HepG2 (cell line): ENCODE measurements around the gene UNC5CL. TPM values are rescaled to one million over a fixed set of nuclear protein-coding genes. Genes with fewer than 3 reads are reported as not detected.

Experiments
- BORCS8-MEF2B ChIP-seq: sonication (generic); formaldehyde crosslinking; IDR thresholded peaks from 2 replicates; pipeline ENCODE4 v1.8.0; 2022; ENCODE audit warnings: mild to moderate bottlenecking, missing genetic modification reagents
- CSRNP1 ChIP-seq: sonication (generic); formaldehyde crosslinking; IDR thresholded peaks from 2 replicates; pipeline ENCODE4 v1.8.1; 2023; ENCODE audit warnings: mild to moderate bottlenecking, missing genetic modification reagents
- KLF11 ChIP-seq: IDR thresholded peaks from 2 replicates; pipeline ENCODE4 v1.6.1; 2016; ENCODE audit warnings: missing compliant biosample characterization
- MED13 ChIP-seq: sonication (generic); formaldehyde crosslinking; IDR thresholded peaks from 2 replicates; pipeline ENCODE4 v1.5.0; 2020; ENCODE audit warnings: missing genetic modification reagents
- NCOA5 ChIP-seq: sonication (generic); formaldehyde crosslinking; IDR thresholded peaks from 2 replicates; pipeline ENCODE4 v1.4.0; 2020; ENCODE audit warnings: missing genetic modification reagents
- PBX2 ChIP-seq: IDR thresholded peaks from 2 replicates; pipeline ENCODE4 v1.6.1; 2016; ENCODE audit warnings: control low read depth
- ZBTB40 ChIP-seq, 2 experiments: fragments of 450-650 bp in 1 of 2; sonication (generic) in 1 of 2; formaldehyde crosslinking in 1 of 2; IDR thresholded peaks; 2 replicates each; pipeline versions ENCODE4 v1.6.1 to v1.8.0; 2016 to 2022; ENCODE audit warnings: antibody characterized with exemption in 1 of 2, mild to moderate bottlenecking in 1 of 2, missing genetic modification reagents in 1 of 2
- ZFP41 ChIP-seq: sonication (generic); formaldehyde crosslinking; IDR thresholded peaks from 2 replicates; pipeline ENCODE4 v1.4.0; 2020; ENCODE audit warnings: mild to moderate bottlenecking, missing genetic modification reagents, borderline replicate concordance
- ZMYM2 ChIP-seq: sonication (generic); formaldehyde crosslinking; IDR thresholded peaks from 2 replicates; pipeline ENCODE4 v1.8.0; 2022; ENCODE audit warnings: mild to moderate bottlenecking, missing genetic modification reagents
- ZNF18 ChIP-seq: sonication (generic); formaldehyde crosslinking; IDR thresholded peaks from 2 replicates; pipeline ENCODE4 v1.8.0; 2022; ENCODE audit warnings: mild to moderate bottlenecking, missing genetic modification reagents; ENCODE audit not compliant: insufficient replicate concordance
- ZNF3 ChIP-seq: IDR thresholded peaks from 2 replicates; pipeline ENCODE4 v1.7.0; 2017; ENCODE audit warnings: inconsistent platforms
- ZNF724P ChIP-seq: sonication (generic); formaldehyde crosslinking; IDR thresholded peaks from 2 replicates; pipeline ENCODE4 v1.8.0; 2022; ENCODE audit warnings: missing genetic modification reagents, borderline replicate concordance
- ZSCAN9 ChIP-seq: IDR thresholded peaks from 2 replicates; pipeline ENCODE4 v1.6.1; 2016; ENCODE audit warnings: borderline replicate concordance
- polyA plus RNA-seq, 8 experiments: library from polyadenylated mRNA; depleted of rRNA in 3 of 8; stranded (reverse) in 7 of 8; unstranded in 1 of 8; fragments of >200 nt; fragmentation: Illumina TruSeq in 4 of 8; extraction: Trizol in 4 of 8; gene quantifications; 2 replicates each; pipeline versions ENCODE4 v1.2.1 to v1.2.3, GENCODE V29; 2011 to 2016; ENCODE audit warnings: low read depth in 4 of 8, missing spikeins in 1 of 8, mixed read lengths in 1 of 8; ENCODE audit not compliant: insufficient read depth in 1 of 8
- total RNA-seq, 5 experiments: library from RNA; depleted of rRNA; stranded (reverse); fragments of >200 nt; fragmentation: Illumina TruSeq; extraction: Trizol; gene quantifications; 2 replicates each; pipeline ENCODE4 v1.2.3, GENCODE V29; 2016; ENCODE audit warnings: low read depth in 1 of 5
- TF ChIP-seq, protein P1 (sequence below): sonication (generic); formaldehyde crosslinking; IDR thresholded peaks from 2 replicates; pipeline ENCODE4 v1.4.0; 2020; ENCODE audit warnings: missing genetic modification reagents
- TF ChIP-seq, protein P2 (sequence below): sonication (generic); formaldehyde crosslinking; IDR thresholded peaks from 2 replicates; pipeline ENCODE4 v1.4.0; 2020; ENCODE audit warnings: missing genetic modification reagents

The UNC5CL gene
- total and polyA plus RNA-seq, 2 of the 13 experiments (the other 11 are each of a cell fraction or from before 2014, with no cell fraction given) = 2.4 to 2.5 TPM

DNA sequence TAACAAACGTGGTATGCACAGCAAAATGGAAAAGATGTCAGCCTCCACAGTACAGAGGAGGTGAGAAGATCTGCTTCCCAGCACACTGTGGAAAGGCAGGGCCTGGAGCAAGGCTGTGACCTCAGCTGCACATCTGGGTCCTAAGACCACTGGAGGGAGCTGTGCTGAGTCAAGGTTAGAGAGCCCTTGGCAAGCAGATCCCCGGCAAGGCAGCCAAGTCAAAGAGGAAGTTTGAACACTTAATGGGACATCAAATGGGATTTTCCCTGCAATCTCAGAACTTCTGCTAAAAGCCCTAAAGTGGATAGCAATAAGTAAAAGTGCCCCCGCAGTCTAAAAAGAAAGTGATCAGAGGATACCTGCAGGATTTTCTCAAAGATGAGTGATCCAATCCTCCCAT is 39.5 kb downstream of the UNC5CL start (continued):
- no peak for TF ChIP-seq ZBTB40 (IDR thresholded peaks at IDR 0.05)
- TF ChIP-seq ZBTB40 (CRISPR knock-in tag; IDR thresholded peaks at IDR 0.05) = no peak
- no peak for TF ChIP-seq CSRNP1
- TF ChIP-seq NCOA5 = no peak
- no peak for TF ChIP-seq PBX2 (CRISPR knock-in tag)
- no peak for TF ChIP-seq ZMYM2 (CRISPR knock-in tag)
- no peak for TF ChIP-seq MED13 (CRISPR knock-in tag)
- no peak for TF ChIP-seq ZNF18 (CRISPR knock-in tag)
- TF ChIP-seq ZNF724P (CRISPR knock-in tag) = no peak
- no peak for TF ChIP-seq ZSCAN9 (CRISPR knock-in tag)
- TF ChIP-seq KLF11 (CRISPR knock-in tag) = no peak
- TF ChIP-seq, protein P1, sequence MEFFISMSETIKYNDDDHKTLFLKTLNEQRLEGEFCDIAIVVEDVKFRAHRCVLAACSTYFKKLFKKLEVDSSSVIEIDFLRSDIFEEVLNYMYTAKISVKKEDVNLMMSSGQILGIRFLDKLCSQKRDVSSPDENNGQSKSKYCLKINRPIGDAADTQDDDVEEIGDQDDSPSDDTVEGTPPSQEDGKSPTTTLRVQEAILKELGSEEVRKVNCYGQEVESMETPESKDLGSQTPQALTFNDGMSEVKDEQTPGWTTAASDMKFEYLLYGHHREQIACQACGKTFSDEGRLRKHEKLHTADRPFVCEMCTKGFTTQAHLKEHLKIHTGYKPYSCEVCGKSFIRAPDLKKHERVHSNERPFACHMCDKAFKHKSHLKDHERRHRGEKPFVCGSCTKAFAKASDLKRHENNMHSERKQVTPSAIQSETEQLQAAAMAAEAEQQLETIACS (CRISPR knock-in tag) = no peak
- no peak for TF ChIP-seq ZFP41 (CRISPR knock-in tag)
- TF ChIP-seq, protein P2, sequence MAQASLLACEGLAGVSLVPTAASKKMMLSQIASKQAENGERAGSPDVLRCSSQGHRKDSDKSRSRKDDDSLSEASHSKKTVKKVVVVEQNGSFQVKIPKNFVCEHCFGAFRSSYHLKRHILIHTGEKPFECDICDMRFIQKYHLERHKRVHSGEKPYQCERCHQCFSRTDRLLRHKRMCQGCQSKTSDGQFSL (CRISPR knock-in tag) = no peak
- TF ChIP-seq BORCS8-MEF2B = no peak
- no peak for TF ChIP-seq ZNF3 (CRISPR knock-in tag)
